Bronchial epithelial cell (primary cell): ENCODE measurements around the gene PLEKHM1. TPM values are rescaled to one million over a fixed set of nuclear protein-coding genes. Genes with fewer than 3 reads are reported as not detected.
"Not testable (repeated sequence)": the region's sequence is repeated elsewhere in the genome, so short reads cannot be mapped to it uniquely, and the experiment has no call there.

Experiments used
- DNase-seq: peaks from one replicate; pipeline ENCODE4 v3.0.0-alpha.2; 2010; ENCODE audit warnings: low read depth
- FAIRE-seq: peaks from 2 replicates; lab custom pipeline; 2011; peaks lifted over from hg19 to GRCh38; lab: Jason Lieb, UNC
- H3K27me3 ChIP-seq: 2 replicates; pipeline ENCODE4 v1.5.1; 2011; ENCODE audit warnings: low read length; ENCODE audit not compliant: control insufficient read depth, insufficient read depth
- H3K36me3 ChIP-seq: 2 replicates; pipeline ENCODE4 v1.5.1; 2011; ENCODE audit warnings: low read length; ENCODE audit not compliant: control insufficient read depth, insufficient read depth
- H3K4me3 ChIP-seq: 2 replicates; pipeline ENCODE4 v1.5.1; 2011; ENCODE audit warnings: mild to moderate bottlenecking, low read depth, low read length, control low read depth
- CTCF ChIP-seq: IDR thresholded peaks from 2 replicates; pipeline ENCODE4 v1.5.1; 2011; ENCODE audit warnings: mild to moderate bottlenecking, moderate library complexity, low read length, control low read depth, inconsistent platforms; ENCODE audit not compliant: insufficient read depth, severe bottlenecking
- total RNA-seq: library from RNA; depleted of rRNA; stranded (reverse); fragments of >200 nt; gene quantifications from 2 replicates; pipeline ENCODE4 v1.2.1, GENCODE V29; 2014

Gene PLEKHM1
- total RNA-seq, 1 donor from 2014 or later = 38.7 TPM

- not testable (repeated sequence) for H3K36me3 ChIP-seq, DNase-seq, FAIRE-seq, H3K4me3 ChIP-seq, H3K27me3 ChIP-seq
Measured at GRCh38 chr17:45452329-45453224, 37.9 kb downstream of the PLEKHM1 start.

- not testable (repeated sequence) for FAIRE-seq, H3K27me3 ChIP-seq, DNase-seq, H3K36me3 ChIP-seq, H3K4me3 ChIP-seq
Measured at GRCh38 chr17:45451660-45452059, 38.9 kb downstream of the PLEKHM1 start.

- DNase-seq (no peak), FAIRE-seq (no peak)
- TF ChIP-seq CTCF = no peak
- H3K27me3 ChIP-seq = no peaks in the 10 kb centered on the region
- H3K4me3 ChIP-seq = no peak overlapping the region
- H3K36me3 ChIP-seq = peaks cover 4% of the 10 kb centered on the region
Measured at GRCh38 chr17:45451131-45451530, 39.4 kb downstream of the PLEKHM1 start.

GRCh38 chr17:45449708-45450329 lies 40.7 kb downstream of the PLEKHM1 start:
- not testable (repeated sequence) for H3K4me3 ChIP-seq, H3K27me3 ChIP-seq, DNase-seq, FAIRE-seq, H3K36me3 ChIP-seq

GRCh38 chr17:45449260-45449659 lies 41.3 kb downstream of the PLEKHM1 start:
- not testable (repeated sequence) for H3K36me3 ChIP-seq, H3K27me3 ChIP-seq, FAIRE-seq, DNase-seq, H3K4me3 ChIP-seq

GRCh38 chr17:45448483-45448882 lies 42.0 kb downstream of the PLEKHM1 start:
- H3K27me3 ChIP-seq, H3K4me3 ChIP-seq, DNase-seq, H3K36me3 ChIP-seq: not testable (repeated sequence)
- FAIRE-seq = peak; percentile 55

- not testable (repeated sequence) for DNase-seq, H3K4me3 ChIP-seq, H3K36me3 ChIP-seq, FAIRE-seq, H3K27me3 ChIP-seq
Measured at GRCh38 chr17:45448066-45448465, 42.5 kb downstream of the PLEKHM1 start.

GRCh38 chr17:45447650-45448049 lies 42.9 kb downstream of the PLEKHM1 start:
- H3K4me3 ChIP-seq, H3K27me3 ChIP-seq, H3K36me3 ChIP-seq, FAIRE-seq: not testable (repeated sequence)
- peak; percentile 59 for DNase-seq

GRCh38 chr17:45446872-45447625 lies 43.5 kb downstream of the PLEKHM1 start:
- H3K36me3 ChIP-seq, H3K4me3 ChIP-seq, H3K27me3 ChIP-seq: not testable (repeated sequence)
- DNase-seq (peak; percentile 68), FAIRE-seq (peak; percentile 13)

- FAIRE-seq (peak; percentile 99), DNase-seq (peak; percentile 87)
- H3K4me3 ChIP-seq, H3K27me3 ChIP-seq, H3K36me3 ChIP-seq: not testable (repeated sequence)
Measured at GRCh38 chr17:45445901-45446743, 44.4 kb downstream of the PLEKHM1 start.

- not testable (repeated sequence) for DNase-seq
Measured at GRCh38 chr17:45444856-45445820, 45.4 kb downstream of the PLEKHM1 start.

More at GRCh38 chr17:45444856-45445820, 45.4 kb downstream of the PLEKHM1 start:
- H3K27me3 ChIP-seq, H3K36me3 ChIP-seq, H3K4me3 ChIP-seq: not testable (repeated sequence)
- peak; percentile 32 for FAIRE-seq
